Esophagus muscularis mucosa (tissue), 4 donors: ENCODE results near the gene CSTF2. TPM values are rescaled to one million over a fixed set of nuclear protein-coding genes. Genes with fewer than 3 reads are reported as not detected.

Source experiments
- DNase-seq: peaks from one replicate; pipeline ENCODE4 v3.0.0-alpha.2; 2017; ENCODE audit errors: extremely low spot score
- H3K27ac ChIP-seq, 4 donors: fragments of 200-600 bp; sonication (generic); replicated peaks in 1 of 4; 1 replicate in 3 of 4; 2 replicates in 1 of 4; pipeline ENCODE4 v1.5.1; 2016 to 2019; ENCODE audit warnings: mild to moderate bottlenecking in 1 of 4
- H3K27me3 ChIP-seq, 4 donors: fragments of 200-600 bp; sonication (generic); one replicate each; pipeline versions ENCODE4 v1.5.1 to v1.6.0; 2016 to 2019
- H3K36me3 ChIP-seq, 4 donors: fragments of 200-600 bp; sonication (generic); one replicate each; pipeline ENCODE4 v1.5.1; 2016 to 2019
- H3K4me1 ChIP-seq, 4 donors: fragments of 200-600 bp; sonication (generic); one replicate each; pipeline ENCODE4 v1.5.1; 2016 to 2019
- H3K4me3 ChIP-seq, 4 donors: fragments of 200-600 bp; sonication (generic); 1 replicate in 2 of 4; 2 replicates in 2 of 4; pipeline ENCODE4 v1.5.1; 2016 to 2019; ENCODE audit warnings: mild to moderate bottlenecking in 4 of 4, moderate library complexity in 1 of 4
- H3K9me3 ChIP-seq, 4 donors: fragments of 200-600 bp; sonication (generic); 1 replicate in 3 of 4; 2 replicates in 1 of 4; pipeline ENCODE4 v1.5.1; 2016 to 2019
- EP300 ChIP-seq: sonication (generic); formaldehyde crosslinking; IDR thresholded peaks from one replicate; pipeline ENCODE4 v1.6.1; 2017; ENCODE audit warnings: antibody characterized with exemption
- POLR2A ChIP-seq: fragments of 450-650 bp; IDR thresholded peaks from one replicate; pipeline ENCODE4 v1.6.1; 2017; ENCODE audit warnings: antibody characterized with exemption, moderate library complexity, mild to moderate bottlenecking, low read depth
- POLR2AphosphoS5 ChIP-seq, 2 donors: sonication (generic); formaldehyde crosslinking; IDR thresholded peaks; one replicate each; pipeline ENCODE4 v1.6.1; 2017; ENCODE audit warnings: antibody characterized with exemption in 2 of 2
- WGBS: methylation state at CpG from one replicate; pipeline ENCODE4 v1.1.5; 2018; 5-methylcytosine and 5-hydroxymethylcytosine counted together
- intact Hi-C: fragments of 100-400 bp; cut with DNase I; formaldehyde crosslinking; loops from one replicate; pipeline ENCODE4 v1.15.1; 2023
- total RNA-seq, 4 donors: library from RNA; depleted of rRNA; stranded (reverse); fragments of >200 nt; gene quantifications; one replicate each; pipeline versions ENCODE4 v1.1.0 to v1.2.1, GENCODE V29; 2016
- TF ChIP-seq, protein P1 (sequence below), 3 experiments: fragments of 200-600 bp in 2 of 3; fragments of 450-650 bp in 1 of 3; sonication (generic) in 2 of 3; IDR thresholded peaks; one replicate each; pipeline ENCODE4 v1.5.1; 2017 to 2019; ENCODE audit warnings: antibody characterized with exemption in 3 of 3, mild to moderate bottlenecking in 2 of 3, moderate library complexity in 1 of 3

CSTF2 gene
- total RNA-seq, 4 donors from 2014 or later, result 7.6 to 9.2 (median 8.6) TPM

DNA sequence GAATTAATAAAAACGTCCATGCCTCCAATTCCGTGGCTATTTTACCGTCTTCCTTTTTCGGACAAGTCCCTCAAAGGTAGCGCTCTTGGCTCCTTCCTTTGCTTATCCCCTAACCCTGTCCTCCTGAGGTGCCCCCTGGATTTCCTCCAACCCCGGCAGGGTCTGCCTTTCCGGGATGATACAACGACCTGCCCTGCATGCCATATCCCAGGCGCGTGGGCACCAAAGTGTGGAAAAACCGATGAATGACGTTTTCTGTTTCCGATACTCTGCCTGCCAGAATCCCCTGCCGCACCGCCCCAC, 706 bp upstream of the CSTF2 start:
- WGBS, result 47% methylated on average over 15 of the region's 15 CpGs
- Histone ChIP-seq H3K4me3 (peak overlapping the region; percentile 57 to 73 (median 66)), H3K27me3 (no peaks in the 10 kb centered on the region), H3K4me1 (peaks cover 0 to 11% (median 7%) of the 10 kb centered on the region in 4 donors), H3K27ac (peak overlapping the region; percentile 42 to 64 (median 62)), H3K9me3 (no peaks in the 10 kb centered on the region), H3K36me3 (peaks cover 4 to 19% (median 12%) of the 10 kb centered on the region in 4 donors)
- DNase-seq, result no peak
- TF ChIP-seq, protein P1, sequence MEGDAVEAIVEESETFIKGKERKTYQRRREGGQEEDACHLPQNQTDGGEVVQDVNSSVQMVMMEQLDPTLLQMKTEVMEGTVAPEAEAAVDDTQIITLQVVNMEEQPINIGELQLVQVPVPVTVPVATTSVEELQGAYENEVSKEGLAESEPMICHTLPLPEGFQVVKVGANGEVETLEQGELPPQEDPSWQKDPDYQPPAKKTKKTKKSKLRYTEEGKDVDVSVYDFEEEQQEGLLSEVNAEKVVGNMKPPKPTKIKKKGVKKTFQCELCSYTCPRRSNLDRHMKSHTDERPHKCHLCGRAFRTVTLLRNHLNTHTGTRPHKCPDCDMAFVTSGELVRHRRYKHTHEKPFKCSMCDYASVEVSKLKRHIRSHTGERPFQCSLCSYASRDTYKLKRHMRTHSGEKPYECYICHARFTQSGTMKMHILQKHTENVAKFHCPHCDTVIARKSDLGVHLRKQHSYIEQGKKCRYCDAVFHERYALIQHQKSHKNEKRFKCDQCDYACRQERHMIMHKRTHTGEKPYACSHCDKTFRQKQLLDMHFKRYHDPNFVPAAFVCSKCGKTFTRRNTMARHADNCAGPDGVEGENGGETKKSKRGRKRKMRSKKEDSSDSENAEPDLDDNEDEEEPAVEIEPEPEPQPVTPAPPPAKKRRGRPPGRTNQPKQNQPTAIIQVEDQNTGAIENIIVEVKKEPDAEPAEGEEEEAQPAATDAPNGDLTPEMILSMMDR (IDR thresholded peaks at IDR 0.05), result no peak
- TF ChIP-seq POLR2AphosphoS5 (IDR thresholded peaks at IDR 0.05), result no peak
- no peak for TF ChIP-seq EP300
- no peak for TF ChIP-seq POLR2A
- intact Hi-C loops, result no loop called here

DNA sequence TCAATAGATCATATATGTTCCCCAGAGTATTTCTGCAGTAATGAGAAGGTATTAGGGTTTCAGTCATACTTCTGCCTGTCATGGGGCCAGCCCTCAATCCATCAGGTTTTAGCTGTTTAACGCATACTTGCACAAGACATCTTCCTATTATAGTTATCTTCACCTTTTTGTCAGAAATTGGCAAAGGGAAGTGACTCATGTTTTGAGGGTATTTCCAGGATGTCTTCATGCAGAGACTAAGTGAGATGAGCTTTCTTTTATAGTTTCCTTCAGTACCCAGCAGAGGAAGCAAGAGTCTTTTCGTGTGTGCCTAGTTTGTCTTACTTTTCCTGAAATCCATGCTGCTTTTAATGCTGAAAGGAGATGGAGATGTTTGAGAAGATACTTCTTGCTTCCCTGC, 9.5 kb downstream of the CSTF2 start:
- no peak for DNase-seq
- Histone ChIP-seq H3K9me3 (no peaks in the 10 kb centered on the region), H3K4me3 (no peak overlapping the region), H3K27me3 (no peaks in the 10 kb centered on the region), H3K36me3 (peaks cover 0 to 70% (median 39%) of the 10 kb centered on the region in 4 donors), H3K27ac (no peak overlapping the region), H3K4me1 (no peaks in the 10 kb centered on the region)
- no peak for TF ChIP-seq POLR2AphosphoS5 (IDR thresholded peaks at IDR 0.05)
- TF ChIP-seq, protein P1 (IDR thresholded peaks at IDR 0.05), result no peak
- no peak for TF ChIP-seq EP300
- no peak for TF ChIP-seq POLR2A
- 62% methylated on average over 2 of the region's 2 CpGs for WGBS
- intact Hi-C loops, result no loop called here

DNA sequence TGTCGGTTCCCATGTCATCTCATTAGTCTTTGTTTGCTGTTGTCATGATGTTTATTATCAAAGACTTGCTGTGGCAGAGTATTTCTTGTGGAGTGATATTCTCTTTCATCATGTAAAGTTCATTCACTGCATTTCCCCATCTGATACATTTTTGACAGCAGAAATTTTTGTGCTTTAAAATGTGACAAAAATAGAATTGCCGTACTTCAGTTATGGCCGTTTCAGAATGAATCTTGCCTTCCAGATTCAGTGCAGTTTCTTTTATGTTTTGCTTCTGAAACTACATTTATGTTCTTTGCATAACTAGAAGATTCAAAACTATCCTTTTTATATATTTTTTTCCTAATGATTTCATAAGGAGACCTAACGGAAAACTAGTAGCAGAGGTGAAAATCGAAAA, 10.0 kb downstream of the CSTF2 start:
- intact Hi-C loops, result no loop called here
- no peak for DNase-seq
- peaks cover 0 to 72% (median 39%) of the 10 kb centered on the region in 4 donors for H3K36me3 ChIP-seq
- no peaks in the 10 kb centered on the region for H3K4me1 ChIP-seq
- no peaks in the 10 kb centered on the region for H3K9me3 ChIP-seq
- H3K4me3 ChIP-seq, result no peak overlapping the region
- WGBS, result 82% methylated on average over 5 of the region's 5 CpGs
- H3K27me3 ChIP-seq, result no peaks in the 10 kb centered on the region
- H3K27ac ChIP-seq, result no peak overlapping the region
- TF ChIP-seq, protein P1 (IDR thresholded peaks at IDR 0.05), result no peak

- 89% methylated on average over 9 of the region's 9 CpGs for WGBS
- no peak overlapping the region for H3K27ac ChIP-seq
- H3K4me3 ChIP-seq, result no peak overlapping the region
- no peaks in the 10 kb centered on the region for H3K27me3 ChIP-seq
- TF ChIP-seq, protein P1 (IDR thresholded peaks at IDR 0.05), result no peak
- no peak for TF ChIP-seq POLR2A
- H3K36me3 ChIP-seq, result peaks cover 0 to 72% (median 39%) of the 10 kb centered on the region in 4 donors
- DNase-seq, result no peak
- intact Hi-C loops, result no loop called here
- no peaks in the 10 kb centered on the region for H3K4me1 ChIP-seq
- H3K9me3 ChIP-seq, result no peaks in the 10 kb centered on the region
These were observed 10.4 kb downstream of the CSTF2 start for GRCh38 chrX:100830547-100830946.

DNA sequence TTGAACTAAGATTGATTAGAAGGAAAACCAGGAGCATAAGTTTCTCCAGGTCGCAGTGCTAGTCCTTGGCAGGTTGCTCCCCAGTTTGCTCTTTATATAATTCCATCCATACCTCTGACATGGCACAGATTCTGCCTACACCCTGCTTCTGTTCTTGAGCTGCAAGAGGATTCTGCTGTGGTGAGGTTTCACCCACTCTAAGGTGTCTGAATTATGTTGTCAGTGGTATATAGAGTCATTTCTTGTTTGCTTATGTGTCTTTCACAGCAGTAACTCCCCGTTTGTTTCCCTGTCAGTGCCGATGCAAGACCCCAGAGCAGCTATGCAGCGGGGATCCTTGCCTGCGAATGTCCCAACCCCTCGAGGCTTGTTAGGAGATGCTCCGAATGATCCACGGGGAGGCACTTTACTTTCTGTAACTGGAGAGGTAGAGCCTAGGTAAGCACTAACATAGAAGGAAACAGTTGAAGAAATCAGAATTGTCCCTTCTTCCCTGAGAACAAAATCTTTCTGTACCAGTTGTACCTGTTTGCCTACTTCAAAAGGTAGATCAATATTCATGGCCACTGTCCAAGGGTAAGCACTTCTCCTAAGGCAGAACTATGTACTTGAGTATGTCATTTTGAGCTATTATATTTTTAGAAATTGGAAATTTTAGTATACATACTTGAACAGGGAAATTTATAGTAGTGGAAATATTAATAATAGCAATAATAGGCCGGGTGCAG, 11.2 kb downstream of the CSTF2 start:
- intact Hi-C loops, result no loop called here
- WGBS, result 85% methylated on average over 9 of the region's 9 CpGs
- no peak for DNase-seq
- Histone ChIP-seq H3K27ac (no peak overlapping the region), H3K4me3 (no peak overlapping the region), H3K9me3 (no peaks in the 10 kb centered on the region), H3K27me3 (no peaks in the 10 kb centered on the region), H3K36me3 (peaks cover 0 to 73% (median 40%) of the 10 kb centered on the region in 4 donors), H3K4me1 (no peaks in the 10 kb centered on the region)
- TF ChIP-seq EP300 (no peak), POLR2A (no peak), POLR2AphosphoS5 (IDR thresholded peaks at IDR 0.05) (no peak)
- TF ChIP-seq, protein P1 (IDR thresholded peaks at IDR 0.05), result no peak
